ENCODE results near the gene THEMIS. TPM values are rescaled to one million over a fixed set of nuclear protein-coding genes. Genes with fewer than 3 reads are reported as not detected.
A peak's percentile ranks its signal among the peaks of the same experiment; 100 is the strongest.

Gene THEMIS
- total RNA-seq, 4 donors from 2014 or later, result 3.8 to 9.1 (median 6.0) TPM

GRCh38 chr6:127923135-127923534, 22.3 kb upstream of the THEMIS start:
- TF ChIP-seq POLR2A (IDR thresholded peaks at IDR 0.05), result no peak
- TF ChIP-seq CTCF (IDR thresholded peaks at IDR 0.05), result no peak
- Histone ChIP-seq H3K27ac (no peak overlapping the region), H3K9me3 (peaks cover 0 to 5% (median 0%) of the 10 kb centered on the region in 4 donors), H3K4me3 (no peak overlapping the region), H3K27me3 (no peaks in the 10 kb centered on the region), H3K4me1 (no peaks in the 10 kb centered on the region), H3K36me3 (no peaks in the 10 kb centered on the region)
- DNase-seq, result no peak

GRCh38 chr6:127921982-127922381, 21.1 kb upstream of the THEMIS start:
- H3K27me3 ChIP-seq, result no peaks in the 10 kb centered on the region

GRCh38 chr6:127920804-127921203, 19.9 kb upstream of the THEMIS start:
- H3K4me3 ChIP-seq, result no peak overlapping the region
- TF ChIP-seq POLR2A (IDR thresholded peaks at IDR 0.05) (no peak), CTCF (IDR thresholded peaks at IDR 0.05) (no peak)
- no peaks in the 10 kb centered on the region for H3K4me1 ChIP-seq
- H3K27ac ChIP-seq, result no peak overlapping the region
- H3K36me3 ChIP-seq, result no peaks in the 10 kb centered on the region
- no peaks in the 10 kb centered on the region for H3K9me3 ChIP-seq
- DNase-seq, result no peak
- H3K27me3 ChIP-seq, result no peaks in the 10 kb centered on the region

More at GRCh38 chr6:127921982-127922381, 21.1 kb upstream of the THEMIS start:
- H3K27ac ChIP-seq, result no peak overlapping the region
- TF ChIP-seq CTCF (IDR thresholded peaks at IDR 0.05), result no peak
- no peak for TF ChIP-seq POLR2A (IDR thresholded peaks at IDR 0.05)
- no peak overlapping the region for H3K4me3 ChIP-seq
- DNase-seq, result no peak
- no peaks in the 10 kb centered on the region for H3K36me3 ChIP-seq
- H3K4me1 ChIP-seq, result no peaks in the 10 kb centered on the region
- H3K9me3 ChIP-seq, result peaks cover 0 to 5% (median 0%) of the 10 kb centered on the region in 4 donors

GRCh38 chr6:127918506-127919427, 17.9 kb upstream of the THEMIS start:
- no peak for DNase-seq
- no peak for TF ChIP-seq POLR2A (IDR thresholded peaks at IDR 0.05)
- TF ChIP-seq CTCF (IDR thresholded peaks at IDR 0.05), result no peak
- no peaks in the 10 kb centered on the region for H3K36me3 ChIP-seq
- H3K9me3 ChIP-seq, result no peaks in the 10 kb centered on the region
- no peaks in the 10 kb centered on the region for H3K27me3 ChIP-seq
- H3K4me1 ChIP-seq, result no peaks in the 10 kb centered on the region
- peak overlapping the region in 2 of 4 donors; percentile 9 to 11 for H3K4me3 ChIP-seq
- H3K27ac ChIP-seq, result peak overlapping the region in 1 of 4 donors; percentile 32

- H3K4me3 ChIP-seq, result peak overlapping the region in 3 of 4 donors; percentile 9 to 12 (median 11)
- H3K27ac ChIP-seq, result peak overlapping the region in 2 of 4 donors; percentile 17 to 32
- no peaks in the 10 kb centered on the region for H3K9me3 ChIP-seq
- TF ChIP-seq POLR2A (IDR thresholded peaks at IDR 0.05) (no peak), CTCF (IDR thresholded peaks at IDR 0.05) (no peak)
- no peak for DNase-seq
- H3K4me1 ChIP-seq, result no peaks in the 10 kb centered on the region
- H3K36me3 ChIP-seq, result no peaks in the 10 kb centered on the region
- H3K27me3 ChIP-seq, result no peaks in the 10 kb centered on the region
Measured at GRCh38 chr6:127917766-127918165, 16.9 kb upstream of the THEMIS start.

All from Peyer's patch (tissue), 4 donors.